HG03135 (cell line): Measurements from ENCODE around the gene ANKRD62.
"Not testable (repeated sequence)": the region's sequence is repeated elsewhere in the genome, so short reads cannot be mapped to it uniquely, and the experiment has no call there.

Experiments
- ATAC-seq: cut with Tn5 transposase; IDR thresholded peaks from one replicate; pipeline ENCODE4 v1.9.1; 2021; ENCODE audit warnings: mild to moderate bottlenecking, moderate library complexity; ENCODE audit not compliant: unreplicated experiment

The ANKRD62 gene

GRCh38 chr18:12065397-12065796 is 28.2 kb upstream of the ANKRD62 start:
- no peak for ATAC-seq

- ATAC-seq: no peak
Measured at GRCh38 chr18:12066910-12067511, 26.6 kb upstream of the ANKRD62 start.

- no peak for ATAC-seq
Measured at GRCh38 chr18:12067671-12068070, 26.0 kb upstream of the ANKRD62 start.

- not testable (repeated sequence) for ATAC-seq
Measured at GRCh38 chr18:12068316-12068949, 25.2 kb upstream of the ANKRD62 start.

- no peak for ATAC-seq
Measured at GRCh38 chr18:12068950-12069320, 24.7 kb upstream of the ANKRD62 start.

- ATAC-seq: not testable (repeated sequence)
Measured at GRCh38 chr18:12071066-12071465, 22.6 kb upstream of the ANKRD62 start.

GRCh38 chr18:12072996-12073395 is 20.6 kb upstream of the ANKRD62 start:
- ATAC-seq: no peak

- no peak for ATAC-seq
Measured at GRCh38 chr18:12074736-12075135, 18.9 kb upstream of the ANKRD62 start.

GRCh38 chr18:12076424-12077140 is 17.1 kb upstream of the ANKRD62 start:
- no peak for ATAC-seq

GRCh38 chr18:12077994-12078393 is 15.6 kb upstream of the ANKRD62 start:
- ATAC-seq: not testable (repeated sequence)

GRCh38 chr18:12079491-12080237 is 14.0 kb upstream of the ANKRD62 start:
- no peak for ATAC-seq

GRCh38 chr18:12085136-12085535 is 8.5 kb upstream of the ANKRD62 start:
- no peak for ATAC-seq

- no peak for ATAC-seq
Measured at GRCh38 chr18:12085786-12086185, 7.9 kb upstream of the ANKRD62 start.

- ATAC-seq: no peak
Measured at GRCh38 chr18:12086249-12086648, 7.4 kb upstream of the ANKRD62 start.

GRCh38 chr18:12086677-12087470 is 6.8 kb upstream of the ANKRD62 start:
- no peak for ATAC-seq

- no peak for ATAC-seq
Measured at GRCh38 chr18:12087471-12088025, 6.1 kb upstream of the ANKRD62 start.

GRCh38 chr18:12088096-12088495 is 5.5 kb upstream of the ANKRD62 start:
- no peak for ATAC-seq

GRCh38 chr18:12088731-12089375 is 4.8 kb upstream of the ANKRD62 start:
- no peak for ATAC-seq

GRCh38 chr18:12091538-12092141 is 2.0 kb upstream of the ANKRD62 start:
- ATAC-seq: no peak
